HepG2 (cell line): ENCODE data around the gene PRKCSH. TPM values are rescaled to one million over a fixed set of nuclear protein-coding genes. Genes with fewer than 3 reads are reported as not detected.

Source experiments
- AGO2 ChIP-seq: fragments of 200-400 bp; formaldehyde crosslinking; optimal IDR thresholded peaks from 2 replicates; pipeline ENCODE3; 2017; ENCODE audit warnings: mild to moderate bottlenecking, low read depth, low read length, moderate library complexity
- CCAR2 ChIP-seq: fragments of 200-400 bp; formaldehyde crosslinking; optimal IDR thresholded peaks from 2 replicates; pipeline ENCODE3; 2018; ENCODE audit warnings: low read depth, mild to moderate bottlenecking, low read length, moderate library complexity
- DMAP1 ChIP-seq: IDR thresholded peaks from 2 replicates; pipeline ENCODE4 v1.6.1; 2016
- KLF15 ChIP-seq: sonication (generic); formaldehyde crosslinking; IDR thresholded peaks from 2 replicates; pipeline ENCODE4 v1.8.1; 2023; ENCODE audit warnings: borderline replicate concordance, mild to moderate bottlenecking, inconsistent platforms, missing genetic modification reagents, mixed read lengths
- POGZ ChIP-seq: sonication (generic); formaldehyde crosslinking; IDR thresholded peaks from 2 replicates; pipeline ENCODE4 v1.4.0; 2020; ENCODE audit warnings: mild to moderate bottlenecking, missing genetic modification reagents
- REL ChIP-seq: sonication (generic); formaldehyde crosslinking; conservative IDR thresholded peaks from 2 replicates; pipeline ENCODE4 v1.8.0; 2022; ENCODE audit warnings: mild to moderate bottlenecking, missing genetic modification reagents, moderate library complexity
- ZMAT3 ChIP-seq: sonication (generic); formaldehyde crosslinking; conservative IDR thresholded peaks from 2 replicates; pipeline ENCODE4 v1.7.0; 2021; ENCODE audit warnings: missing genetic modification reagents
- ZNF354B ChIP-seq: sonication (generic); formaldehyde crosslinking; IDR thresholded peaks from 2 replicates; pipeline ENCODE4 v1.8.0; 2022; ENCODE audit warnings: mild to moderate bottlenecking, missing genetic modification reagents
- ZNF382 ChIP-seq: sonication (generic); formaldehyde crosslinking; IDR thresholded peaks from 2 replicates; pipeline ENCODE4 v1.5.0; 2020; ENCODE audit warnings: missing genetic modification reagents, mild to moderate bottlenecking, borderline replicate concordance
- ZNF558 ChIP-seq: sonication (generic); formaldehyde crosslinking; IDR thresholded peaks from 2 replicates; pipeline ENCODE4 v1.9.0; 2022; ENCODE audit warnings: mild to moderate bottlenecking, missing genetic modification reagents, borderline replicate concordance
- ZNF563 ChIP-seq: sonication (generic); formaldehyde crosslinking; IDR thresholded peaks from 2 replicates; pipeline ENCODE4 v1.8.0; 2022; ENCODE audit warnings: mild to moderate bottlenecking, moderate library complexity, missing genetic modification reagents
- ZNF652 ChIP-seq: IDR thresholded peaks from 2 replicates; pipeline ENCODE4 v1.6.1; 2016; ENCODE audit warnings: low read depth, borderline replicate concordance
- ZNF713 ChIP-seq: sonication (generic); formaldehyde crosslinking; IDR thresholded peaks from 2 replicates; pipeline ENCODE4 v1.4.0; 2020; ENCODE audit warnings: mild to moderate bottlenecking, missing genetic modification reagents
- ZNF780A ChIP-seq: sonication (generic); formaldehyde crosslinking; IDR thresholded peaks from 2 replicates; pipeline ENCODE4 v1.8.0; 2022; ENCODE audit warnings: mild to moderate bottlenecking, missing genetic modification reagents, moderate library complexity
- ZNF839 ChIP-seq: sonication (generic); formaldehyde crosslinking; IDR thresholded peaks from 2 replicates; pipeline ENCODE4 v1.4.0; 2020; ENCODE audit warnings: missing genetic modification reagents, mild to moderate bottlenecking, borderline replicate concordance
- ZSCAN12 ChIP-seq: sonication (generic); formaldehyde crosslinking; IDR thresholded peaks from 2 replicates; pipeline ENCODE4 v1.9.0; 2021; ENCODE audit warnings: mild to moderate bottlenecking, missing genetic modification reagents
- polyA plus RNA-seq, 8 experiments: library from polyadenylated mRNA; depleted of rRNA in 3 of 8; stranded (reverse) in 7 of 8; unstranded in 1 of 8; fragments of >200 nt; fragmentation: Illumina TruSeq in 4 of 8; extraction: Trizol in 4 of 8; gene quantifications; 2 replicates each; pipeline versions ENCODE4 v1.2.1 to v1.2.3, GENCODE V29; 2011 to 2016; ENCODE audit warnings: low read depth in 4 of 8, missing spikeins in 1 of 8, mixed read lengths in 1 of 8; ENCODE audit not compliant: insufficient read depth in 1 of 8
- total RNA-seq, 5 experiments: library from RNA; depleted of rRNA; stranded (reverse); fragments of >200 nt; fragmentation: Illumina TruSeq; extraction: Trizol; gene quantifications; 2 replicates each; pipeline ENCODE4 v1.2.3, GENCODE V29; 2016; ENCODE audit warnings: low read depth in 1 of 5
- TF ChIP-seq, protein P1 (sequence below), 2 experiments: sonication (generic) in 1 of 2; formaldehyde crosslinking in 1 of 2; IDR thresholded peaks; 2 replicates each; pipeline versions ENCODE4 v1.5.1 to v1.6.1; 2011 to 2020; ENCODE audit warnings: borderline replicate concordance in 1 of 2, low read depth in 1 of 2, low read length in 1 of 2, mild to moderate bottlenecking in 1 of 2, missing genetic modification reagents in 1 of 2, moderate library complexity in 1 of 2
- TF ChIP-seq, protein P2 (sequence below): sonication (generic); formaldehyde crosslinking; IDR thresholded peaks from 2 replicates; pipeline ENCODE4 v1.9.0; 2022; ENCODE audit warnings: low read depth, missing genetic modification reagents
- TF ChIP-seq, protein P3 (sequence below): sonication (generic); formaldehyde crosslinking; IDR thresholded peaks from 2 replicates; pipeline ENCODE4 v1.5.1; 2020; ENCODE audit warnings: mild to moderate bottlenecking, missing genetic modification reagents, borderline replicate concordance

PRKCSH gene
- total and polyA plus RNA-seq, 2 of the 13 experiments (the other 11 are each of a cell fraction or from before 2014, with no cell fraction given) = 85.1 to 125 TPM

DNA sequence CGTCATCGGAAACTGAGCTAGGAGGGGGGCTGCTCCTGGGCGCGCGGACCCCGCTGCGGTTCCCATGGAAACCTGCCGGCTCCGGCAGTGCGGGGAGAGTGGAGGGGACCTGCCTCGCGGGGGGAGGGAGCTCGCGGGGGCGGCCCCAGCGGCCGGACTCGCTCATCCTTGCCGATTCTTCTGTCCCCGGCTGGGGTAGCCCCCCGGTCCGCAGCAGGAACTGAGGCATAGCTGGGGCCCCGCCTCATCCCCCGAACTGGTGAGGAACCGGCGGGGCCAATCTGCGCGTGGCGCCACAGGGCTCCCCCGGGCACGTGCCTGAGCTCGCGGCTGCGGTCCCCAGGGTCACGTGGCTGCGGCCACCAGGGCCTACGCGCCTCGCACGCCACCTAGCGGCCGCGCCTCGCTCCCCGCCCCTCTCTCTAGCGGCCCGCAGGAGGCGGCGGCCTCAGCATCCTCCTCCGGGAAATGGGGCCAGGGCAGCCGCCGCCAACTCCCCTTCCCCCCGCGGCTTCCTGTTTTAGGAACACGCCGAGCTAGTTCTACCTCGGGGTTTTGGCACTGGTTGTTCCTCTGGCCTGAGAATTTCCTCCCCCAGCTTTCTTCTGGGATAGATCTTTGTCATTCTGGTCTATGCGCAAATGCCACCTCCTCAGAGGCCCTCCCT, 47.1 kb downstream of the PRKCSH start (continued):
- TF ChIP-seq, protein P1, sequence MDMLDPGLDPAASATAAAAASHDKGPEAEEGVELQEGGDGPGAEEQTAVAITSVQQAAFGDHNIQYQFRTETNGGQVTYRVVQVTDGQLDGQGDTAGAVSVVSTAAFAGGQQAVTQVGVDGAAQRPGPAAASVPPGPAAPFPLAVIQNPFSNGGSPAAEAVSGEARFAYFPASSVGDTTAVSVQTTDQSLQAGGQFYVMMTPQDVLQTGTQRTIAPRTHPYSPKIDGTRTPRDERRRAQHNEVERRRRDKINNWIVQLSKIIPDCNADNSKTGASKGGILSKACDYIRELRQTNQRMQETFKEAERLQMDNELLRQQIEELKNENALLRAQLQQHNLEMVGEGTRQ (IDR thresholded peaks at IDR 0.05; ENCODE audit: low read depth, low read length) = peak; percentile 91
- TF ChIP-seq, protein P1 (CRISPR knock-in tag; IDR thresholded peaks at IDR 0.05; ENCODE audit: borderline replicate concordance) = peak; percentile 90; the same call in 1 of the 2 replicates
- TF ChIP-seq ZNF563 (CRISPR knock-in tag) (no peak; the same call in 1 of the 2 replicates), ZNF652 (CRISPR knock-in tag) (no peak), ZNF558 (CRISPR knock-in tag) (peak; percentile 97; the same call in 1 of the 2 replicates), REL (no peak), DMAP1 (CRISPR knock-in tag) (no peak; the same call in 1 of the 2 replicates), AGO2 (peak; percentile 93), ZNF780A (CRISPR knock-in tag) (no peak), ZNF713 (CRISPR knock-in tag) (no peak), ZMAT3 (CRISPR knock-in tag) (no peak), CCAR2 (no peak), KLF15 (CRISPR knock-in tag) (peak; percentile 73; the same call in 1 of the 2 replicates), ZNF382 (CRISPR knock-in tag) (no peak), ZSCAN12 (CRISPR knock-in tag) (0 out of 2 replicates have a peak, but pooled peaks have one; percentile 59), ZNF839 (CRISPR knock-in tag) (no peak), ZNF354B (CRISPR knock-in tag) (no peak), POGZ (peak; percentile 71)
- TF ChIP-seq, protein P2, sequence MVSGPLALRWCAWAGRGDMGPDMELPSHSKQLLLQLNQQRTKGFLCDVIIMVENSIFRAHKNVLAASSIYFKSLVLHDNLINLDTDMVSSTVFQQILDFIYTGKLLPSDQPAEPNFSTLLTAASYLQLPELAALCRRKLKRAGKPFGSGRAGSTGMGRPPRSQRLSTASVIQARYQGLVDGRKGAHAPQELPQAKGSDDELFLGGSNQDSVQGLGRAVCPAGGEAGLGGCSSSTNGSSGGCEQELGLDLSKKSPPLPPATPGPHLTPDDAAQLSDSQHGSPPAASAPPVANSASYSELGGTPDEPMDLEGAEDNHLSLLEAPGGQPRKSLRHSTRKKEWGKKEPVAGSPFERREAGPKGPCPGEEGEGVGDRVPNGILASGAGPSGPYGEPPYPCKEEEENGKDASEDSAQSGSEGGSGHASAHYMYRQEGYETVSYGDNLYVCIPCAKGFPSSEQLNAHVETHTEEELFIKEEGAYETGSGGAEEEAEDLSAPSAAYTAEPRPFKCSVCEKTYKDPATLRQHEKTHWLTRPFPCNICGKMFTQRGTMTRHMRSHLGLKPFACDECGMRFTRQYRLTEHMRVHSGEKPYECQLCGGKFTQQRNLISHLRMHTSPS = 0 out of 2 replicates have a peak, but pooled peaks have one; percentile 22
- TF ChIP-seq, protein P3, sequence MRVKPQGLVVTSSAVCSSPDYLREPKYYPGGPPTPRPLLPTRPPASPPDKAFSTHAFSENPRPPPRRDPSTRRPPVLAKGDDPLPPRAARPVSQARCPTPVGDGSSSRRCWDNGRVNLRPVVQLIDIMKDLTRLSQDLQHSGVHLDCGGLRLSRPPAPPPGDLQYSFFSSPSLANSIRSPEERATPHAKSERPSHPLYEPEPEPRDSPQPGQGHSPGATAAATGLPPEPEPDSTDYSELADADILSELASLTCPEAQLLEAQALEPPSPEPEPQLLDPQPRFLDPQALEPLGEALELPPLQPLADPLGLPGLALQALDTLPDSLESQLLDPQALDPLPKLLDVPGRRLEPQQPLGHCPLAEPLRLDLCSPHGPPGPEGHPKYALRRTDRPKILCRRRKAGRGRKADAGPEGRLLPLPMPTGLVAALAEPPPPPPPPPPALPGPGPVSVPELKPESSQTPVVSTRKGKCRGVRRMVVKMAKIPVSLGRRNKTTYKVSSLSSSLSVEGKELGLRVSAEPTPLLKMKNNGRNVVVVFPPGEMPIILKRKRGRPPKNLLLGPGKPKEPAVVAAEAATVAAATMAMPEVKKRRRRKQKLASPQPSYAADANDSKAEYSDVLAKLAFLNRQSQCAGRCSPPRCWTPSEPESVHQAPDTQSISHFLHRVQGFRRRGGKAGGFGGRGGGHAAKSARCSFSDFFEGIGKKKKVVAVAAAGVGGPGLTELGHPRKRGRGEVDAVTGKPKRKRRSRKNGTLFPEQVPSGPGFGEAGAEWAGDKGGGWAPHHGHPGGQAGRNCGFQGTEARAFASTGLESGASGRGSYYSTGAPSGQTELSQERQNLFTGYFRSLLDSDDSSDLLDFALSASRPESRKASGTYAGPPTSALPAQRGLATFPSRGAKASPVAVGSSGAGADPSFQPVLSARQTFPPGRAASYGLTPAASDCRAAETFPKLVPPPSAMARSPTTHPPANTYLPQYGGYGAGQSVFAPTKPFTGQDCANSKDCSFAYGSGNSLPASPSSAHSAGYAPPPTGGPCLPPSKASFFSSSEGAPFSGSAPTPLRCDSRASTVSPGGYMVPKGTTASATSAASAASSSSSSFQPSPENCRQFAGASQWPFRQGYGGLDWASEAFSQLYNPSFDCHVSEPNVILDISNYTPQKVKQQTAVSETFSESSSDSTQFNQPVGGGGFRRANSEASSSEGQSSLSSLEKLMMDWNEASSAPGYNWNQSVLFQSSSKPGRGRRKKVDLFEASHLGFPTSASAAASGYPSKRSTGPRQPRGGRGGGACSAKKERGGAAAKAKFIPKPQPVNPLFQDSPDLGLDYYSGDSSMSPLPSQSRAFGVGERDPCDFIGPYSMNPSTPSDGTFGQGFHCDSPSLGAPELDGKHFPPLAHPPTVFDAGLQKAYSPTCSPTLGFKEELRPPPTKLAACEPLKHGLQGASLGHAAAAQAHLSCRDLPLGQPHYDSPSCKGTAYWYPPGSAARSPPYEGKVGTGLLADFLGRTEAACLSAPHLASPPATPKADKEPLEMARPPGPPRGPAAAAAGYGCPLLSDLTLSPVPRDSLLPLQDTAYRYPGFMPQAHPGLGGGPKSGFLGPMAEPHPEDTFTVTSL (CRISPR knock-in tag) = no peak
